ENCODE results near the gene SPATA16. TPM values are rescaled to one million over a fixed set of nuclear protein-coding genes. Genes with fewer than 3 reads are reported as not detected.

The SPATA16 gene
- total and polyA plus RNA-seq, 2 donors (not counting 3 experiments of a cell fraction or from before 2014, with no cell fraction given): not detected

DNA sequence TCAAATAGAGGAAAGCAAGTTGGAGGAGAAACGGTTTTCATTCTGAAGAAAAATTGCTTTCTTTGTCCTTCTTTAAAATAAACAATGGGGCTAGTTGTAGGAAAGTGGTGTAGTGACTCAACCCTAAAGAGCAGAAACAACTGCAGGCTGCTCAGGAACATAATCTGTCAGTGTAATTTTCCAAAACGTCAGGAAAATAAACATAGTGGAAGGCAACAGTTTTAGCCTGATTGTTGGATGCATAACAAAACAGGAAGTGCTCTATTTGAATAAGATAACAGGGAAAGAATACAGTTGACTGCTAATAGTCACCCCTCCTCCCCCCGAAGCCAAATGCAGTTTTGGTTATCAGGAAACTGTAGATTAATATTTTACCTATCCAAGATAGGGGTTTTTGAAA lies 222.9 kb downstream of the SPATA16 start:
- dilution Hi-C loops (cut with MboI; ENCODE audit: extremely low pct_ligation_motif_present, low sequenced_read_pairs): no loop called here
- ChIA-PET CTCF (interaction anchor here (0.9 to 1.2 kb wide), 2 partner anchors 41 to 61 kb away, joined by 3 read pairs; no protein-coding TSS in a partner anchor), POLR2A (no interaction called here)
- TF ChIP-seq JUN (IDR thresholded peaks at IDR 0.05; ENCODE audit: borderline replicate concordance, insufficient read depth, insufficient read length, low read depth): peak; percentile 61
- TF ChIP-seq MYC (IDR thresholded peaks at IDR 0.05; ENCODE audit: low read depth, low read length): no peak
- peak; percentile 49 for TF ChIP-seq POLR2A (IDR thresholded peaks at IDR 0.05; ENCODE audit: low read depth, low read length)
- peak; percentile 80 for TF ChIP-seq FOS (IDR thresholded peaks at IDR 0.05; ENCODE audit: borderline replicate concordance, insufficient read depth, low read length)
- TF ChIP-seq POLR2AphosphoS5 (IDR thresholded peaks at IDR 0.05; ENCODE audit: insufficient read depth, low read depth, low read length): peak; percentile 71
- TF ChIP-seq, protein P1, sequence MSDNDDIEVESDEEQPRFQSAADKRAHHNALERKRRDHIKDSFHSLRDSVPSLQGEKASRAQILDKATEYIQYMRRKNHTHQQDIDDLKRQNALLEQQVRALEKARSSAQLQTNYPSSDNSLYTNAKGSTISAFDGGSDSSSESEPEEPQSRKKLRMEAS (IDR thresholded peaks at IDR 0.05; ENCODE audit: insufficient read depth, insufficient read length): no peak
- TF ChIP-seq EZH2 (IDR thresholded peaks at IDR 0.05; ENCODE audit: borderline replicate concordance, low read depth, low read length, severe bottlenecking): no peak
- peak; percentile 67 for TF ChIP-seq GATA2 (IDR thresholded peaks at IDR 0.05; ENCODE audit: insufficient read depth, insufficient read length, low read depth, low read length)
- TF ChIP-seq, protein P2, sequence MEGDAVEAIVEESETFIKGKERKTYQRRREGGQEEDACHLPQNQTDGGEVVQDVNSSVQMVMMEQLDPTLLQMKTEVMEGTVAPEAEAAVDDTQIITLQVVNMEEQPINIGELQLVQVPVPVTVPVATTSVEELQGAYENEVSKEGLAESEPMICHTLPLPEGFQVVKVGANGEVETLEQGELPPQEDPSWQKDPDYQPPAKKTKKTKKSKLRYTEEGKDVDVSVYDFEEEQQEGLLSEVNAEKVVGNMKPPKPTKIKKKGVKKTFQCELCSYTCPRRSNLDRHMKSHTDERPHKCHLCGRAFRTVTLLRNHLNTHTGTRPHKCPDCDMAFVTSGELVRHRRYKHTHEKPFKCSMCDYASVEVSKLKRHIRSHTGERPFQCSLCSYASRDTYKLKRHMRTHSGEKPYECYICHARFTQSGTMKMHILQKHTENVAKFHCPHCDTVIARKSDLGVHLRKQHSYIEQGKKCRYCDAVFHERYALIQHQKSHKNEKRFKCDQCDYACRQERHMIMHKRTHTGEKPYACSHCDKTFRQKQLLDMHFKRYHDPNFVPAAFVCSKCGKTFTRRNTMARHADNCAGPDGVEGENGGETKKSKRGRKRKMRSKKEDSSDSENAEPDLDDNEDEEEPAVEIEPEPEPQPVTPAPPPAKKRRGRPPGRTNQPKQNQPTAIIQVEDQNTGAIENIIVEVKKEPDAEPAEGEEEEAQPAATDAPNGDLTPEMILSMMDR (IDR thresholded peaks at IDR 0.05; ENCODE audit: extremely low read depth in 1 of 2, insufficient read depth in 1 of 2, low read depth in 1 of 2, low read length in 2 of 2): no peak
- no peaks in the 10 kb centered on the region for H3K36me3 ChIP-seq (ENCODE audit: control insufficient read depth in 2 of 2, extremely low read depth in 1 of 2, insufficient read depth in 2 of 2, low read length in 2 of 2)
- FAIRE-seq (peak; percentile 75), DNase-seq (ENCODE audit: low read depth, low spot score) (peak; percentile 96)
- peak overlapping the region; percentile 84 for H3K4me2 ChIP-seq (ENCODE audit: insufficient read depth, low read length)
- H4K20me1 ChIP-seq (replicated peaks; ENCODE audit: control insufficient read depth, extremely low read depth, insufficient read depth, low read length): no peaks in the 10 kb centered on the region
- no TSS peak for BruUV-seq (replicated peaks)
- H3K9me3 ChIP-seq (replicated peaks; ENCODE audit: control insufficient read depth, insufficient read depth, low read length): no peaks in the 10 kb centered on the region
- no peaks in the 10 kb centered on the region for H3K27me3 ChIP-seq (ENCODE audit: control insufficient read depth in 2 of 2, insufficient read depth in 2 of 2, low read length in 2 of 2)
- peak overlapping the region; percentile 44 for H2AFZ ChIP-seq (ENCODE audit: low read depth, low read length)
- H3K4me3 ChIP-seq (replicated peaks in 1 of 3; ENCODE audit: insufficient read depth in 1 of 3, low read depth in 1 of 3, low read length in 3 of 3): no peak overlapping the region
- peaks cover 49% of the 10 kb centered on the region for H3K4me1 ChIP-seq (ENCODE audit: control insufficient read depth, extremely low read depth, insufficient read depth, low read length)
- peak overlapping the region; percentile 83 for H3K27ac ChIP-seq (ENCODE audit: insufficient read depth, low read depth, low read length)
- H3K9ac ChIP-seq (replicated peaks; ENCODE audit: extremely low read depth, insufficient read depth, low read length): peak overlapping the region; percentile 58
- intact Hi-C loops (cut with micrococcal nuclease): loop anchor here (1.0 to 5.0 kb wide), 9 partner anchors 10 to 479 kb away; partner anchors contain the start of gene NLGN1
- H3K79me2 ChIP-seq (ENCODE audit: control insufficient read depth, insufficient read depth, low read length): no peaks in the 10 kb centered on the region
- H3K9me1 ChIP-seq (replicated peaks; ENCODE audit: control insufficient read depth, extremely low read depth, insufficient read depth, low read length): no peaks in the 10 kb centered on the region
